H1 (cell line): ENCODE results near the gene WNK2.

Source experiments
- ATF3 ChIP-seq: IDR thresholded peaks from 2 replicates; pipeline ENCODE4 v1.6.1; 2011; ENCODE audit warnings: low read depth, mild to moderate bottlenecking, low read length; ENCODE audit not compliant: insufficient read depth
- CREB1 ChIP-seq: IDR thresholded peaks from 2 replicates; pipeline ENCODE4 v1.6.1; 2012; ENCODE audit warnings: inconsistent platforms
- CTCF ChIP-seq, 3 experiments: IDR thresholded peaks; 1 replicate in 2 of 3; 2 replicates in 1 of 3; pipeline versions ENCODE4 v1.5.1 to v1.6.1; 2011; ENCODE audit warnings: low read length in 3 of 3, mild to moderate bottlenecking in 3 of 3, inconsistent platforms in 2 of 3, low read depth in 1 of 3, moderate library complexity in 1 of 3; ENCODE audit not compliant: insufficient read depth in 1 of 3; ENCODE audit errors: control extremely low read depth in 1 of 3
- EP300 ChIP-seq, 2 experiments: IDR thresholded peaks; 1 replicate in 1 of 2; 2 replicates in 1 of 2; pipeline ENCODE4 v1.6.1; 2011 to 2012; ENCODE audit warnings: low read depth in 2 of 2, low read length in 2 of 2, mild to moderate bottlenecking in 2 of 2, borderline replicate concordance in 1 of 2, inconsistent platforms in 1 of 2, moderate library complexity in 1 of 2
- EZH2 ChIP-seq: fragments of 200-600 bp; sonication (generic); IDR thresholded peaks from 2 replicates; pipeline ENCODE4 v1.7.1; 2012; ENCODE audit warnings: low read depth, mild to moderate bottlenecking, moderate library complexity, low read length, inconsistent platforms; ENCODE audit not compliant: severe bottlenecking
- JUND ChIP-seq: IDR thresholded peaks from 2 replicates; pipeline ENCODE4 v1.6.1; 2011; ENCODE audit warnings: mild to moderate bottlenecking, improper control_type of control experiment, low read length
- MAX ChIP-seq: IDR thresholded peaks from 2 replicates; pipeline ENCODE4 v1.6.1; 2012; ENCODE audit warnings: inconsistent platforms
- POLR2A ChIP-seq, 2 experiments: IDR thresholded peaks; 1 replicate in 1 of 2; 2 replicates in 1 of 2; pipeline ENCODE4 v1.6.1; 2011; ENCODE audit warnings: low read depth in 2 of 2, low read length in 2 of 2, mild to moderate bottlenecking in 2 of 2; ENCODE audit errors: control extremely low read depth in 1 of 2
- POLR2AphosphoS5 ChIP-seq: IDR thresholded peaks from 2 replicates; pipeline ENCODE4 v1.6.1; 2011; ENCODE audit warnings: low read depth, low read length
- RFX5 ChIP-seq: IDR thresholded peaks from 2 replicates; pipeline ENCODE4 v1.6.1; 2011; ENCODE audit warnings: low read depth, low read length, improper control_type of control experiment, borderline replicate concordance
- RNF2 ChIP-seq: fragments of 200-900, 300-1000 bp; sonication (generic); IDR thresholded peaks from 2 replicates; pipeline ENCODE4 v1.7.1; 2016; ENCODE audit warnings: borderline replicate concordance, low read depth, mild to moderate bottlenecking, antibody characterized with exemption, low read length; ENCODE audit not compliant: poor library complexity, severe bottlenecking; ENCODE audit errors: missing control alignments
- SP2 ChIP-seq: IDR thresholded peaks from 2 replicates; pipeline ENCODE4 v1.6.1; 2012; ENCODE audit warnings: mild to moderate bottlenecking, low read length, inconsistent platforms

GRCh38 chr9:93237540-93237939, 53.6 kb downstream of the WNK2 start:
- TF ChIP-seq CTCF (IDR thresholded peaks at IDR 0.05; ENCODE audit: control extremely low read depth in 1 of 3, insufficient read depth in 1 of 3, low read depth in 1 of 3, low read length in 3 of 3) (no peak), EP300 (IDR thresholded peaks at IDR 0.05; ENCODE audit: borderline replicate concordance in 1 of 2, low read depth in 2 of 2, low read length in 2 of 2) (no peak), CREB1 (no peak), POLR2A (IDR thresholded peaks at IDR 0.05; ENCODE audit: control extremely low read depth in 1 of 2, low read depth in 2 of 2, low read length in 2 of 2) (no peak), POLR2AphosphoS5 (no peak), ATF3 (no peak), MAX (no peak), EZH2 (no peak), SP2 (no peak), RFX5 (no peak), JUND (no peak), RNF2 (no peak)
